Esophagus muscularis mucosa (tissue), 4 donors: ENCODE data around the gene CCNG1. TPM values are rescaled to one million over a fixed set of nuclear protein-coding genes. Genes with fewer than 3 reads are reported as not detected.

Experiments used
- DNase-seq: peaks from one replicate; pipeline ENCODE4 v3.0.0-alpha.2; 2017; ENCODE audit errors: extremely low spot score
- H3K27ac ChIP-seq, 4 donors: fragments of 200-600 bp; sonication (generic); replicated peaks in 1 of 4; 1 replicate in 3 of 4; 2 replicates in 1 of 4; pipeline ENCODE4 v1.5.1; 2016 to 2019; ENCODE audit warnings: mild to moderate bottlenecking in 1 of 4
- H3K27me3 ChIP-seq, 4 donors: fragments of 200-600 bp; sonication (generic); one replicate each; pipeline versions ENCODE4 v1.5.1 to v1.6.0; 2016 to 2019
- H3K36me3 ChIP-seq, 4 donors: fragments of 200-600 bp; sonication (generic); one replicate each; pipeline ENCODE4 v1.5.1; 2016 to 2019
- H3K4me1 ChIP-seq, 4 donors: fragments of 200-600 bp; sonication (generic); one replicate each; pipeline ENCODE4 v1.5.1; 2016 to 2019
- H3K4me3 ChIP-seq, 4 donors: fragments of 200-600 bp; sonication (generic); 1 replicate in 2 of 4; 2 replicates in 2 of 4; pipeline ENCODE4 v1.5.1; 2016 to 2019; ENCODE audit warnings: mild to moderate bottlenecking in 4 of 4, moderate library complexity in 1 of 4
- H3K9me3 ChIP-seq, 4 donors: fragments of 200-600 bp; sonication (generic); 1 replicate in 3 of 4; 2 replicates in 1 of 4; pipeline ENCODE4 v1.5.1; 2016 to 2019
- CTCF ChIP-seq, 3 experiments: fragments of 200-600 bp in 2 of 3; fragments of 450-650 bp in 1 of 3; sonication (generic) in 2 of 3; IDR thresholded peaks; one replicate each; pipeline ENCODE4 v1.5.1; 2017 to 2019; ENCODE audit warnings: antibody characterized with exemption in 3 of 3, mild to moderate bottlenecking in 2 of 3, moderate library complexity in 1 of 3
- EP300 ChIP-seq: sonication (generic); formaldehyde crosslinking; IDR thresholded peaks from one replicate; pipeline ENCODE4 v1.6.1; 2017; ENCODE audit warnings: antibody characterized with exemption
- POLR2A ChIP-seq: fragments of 450-650 bp; IDR thresholded peaks from one replicate; pipeline ENCODE4 v1.6.1; 2017; ENCODE audit warnings: antibody characterized with exemption, moderate library complexity, mild to moderate bottlenecking, low read depth
- POLR2AphosphoS5 ChIP-seq, 2 donors: sonication (generic); formaldehyde crosslinking; IDR thresholded peaks; one replicate each; pipeline ENCODE4 v1.6.1; 2017; ENCODE audit warnings: antibody characterized with exemption in 2 of 2
- WGBS: methylation state at CpG from one replicate; pipeline ENCODE4 v1.1.5; 2018; 5-methylcytosine and 5-hydroxymethylcytosine counted together
- intact Hi-C: fragments of 100-400 bp; cut with DNase I; formaldehyde crosslinking; loops from one replicate; pipeline ENCODE4 v1.15.1; 2023
- total RNA-seq, 4 donors: library from RNA; depleted of rRNA; stranded (reverse); fragments of >200 nt; gene quantifications; one replicate each; pipeline versions ENCODE4 v1.1.0 to v1.2.1, GENCODE V29; 2016

The CCNG1 gene
- total RNA-seq, 4 donors from 2014 or later, result 99.1 to 179 (median 138) TPM

- peak overlapping the region in 2 of 4 donors; percentile 14 to 87 for H3K4me3 ChIP-seq
- peaks cover 13 to 41% (median 34%) of the 10 kb centered on the region in 4 donors for H3K4me1 ChIP-seq
- peak overlapping the region in 1 of 4 donors; percentile 19 for H3K27ac ChIP-seq
- DNase-seq, result no peak
- TF ChIP-seq POLR2A (no peak), POLR2AphosphoS5 (IDR thresholded peaks at IDR 0.05) (no peak), EP300 (no peak), CTCF (IDR thresholded peaks at IDR 0.05) (no peak)
- H3K9me3 ChIP-seq, result no peaks in the 10 kb centered on the region
- no peaks in the 10 kb centered on the region for H3K27me3 ChIP-seq
- intact Hi-C loops, result no loop called here
- H3K36me3 ChIP-seq, result peaks cover 5 to 35% (median 24%) of the 10 kb centered on the region in 4 donors
- WGBS, result 62% methylated on average over 2 of the region's 2 CpGs
These were observed 1.7 kb downstream of the CCNG1 start for GRCh38 chr5:163439092-163439425.

- TF ChIP-seq POLR2AphosphoS5 (IDR thresholded peaks at IDR 0.05), result no peak
- TF ChIP-seq CTCF (IDR thresholded peaks at IDR 0.05), result no peak
- no peak for TF ChIP-seq POLR2A
- TF ChIP-seq EP300, result no peak
- Histone ChIP-seq H3K9me3 (no peaks in the 10 kb centered on the region), H3K27ac (no peak overlapping the region), H3K4me3 (no peak overlapping the region), H3K36me3 (peaks cover 11 to 51% (median 39%) of the 10 kb centered on the region in 4 donors), H3K27me3 (no peaks in the 10 kb centered on the region), H3K4me1 (peaks cover 13 to 41% (median 37%) of the 10 kb centered on the region in 4 donors)
- intact Hi-C loops, result no loop called here
- WGBS, result 96% methylated on average over 3 of the region's 3 CpGs
- DNase-seq, result no peak
These were observed 3.6 kb downstream of the CCNG1 start for GRCh38 chr5:163440954-163441353.

GRCh38 chr5:163444526-163444925, 7.1 kb downstream of the CCNG1 start:
- H3K4me3 ChIP-seq, result no peak overlapping the region
- H3K27me3 ChIP-seq, result no peaks in the 10 kb centered on the region
- DNase-seq, result no peak
- TF ChIP-seq POLR2A (no peak), EP300 (no peak), CTCF (IDR thresholded peaks at IDR 0.05) (no peak), POLR2AphosphoS5 (IDR thresholded peaks at IDR 0.05) (no peak)
- intact Hi-C loops, result no loop called here
- H3K9me3 ChIP-seq, result no peaks in the 10 kb centered on the region
- H3K36me3 ChIP-seq, result peaks cover 24 to 72% (median 58%) of the 10 kb centered on the region in 4 donors
- peaks cover 0 to 18% (median 14%) of the 10 kb centered on the region in 4 donors for H3K4me1 ChIP-seq
- no peak overlapping the region for H3K27ac ChIP-seq
- 84% methylated on average over 1 of the region's 1 CpG for WGBS

- H3K36me3 ChIP-seq, result peaks cover 29 to 79% (median 62%) of the 10 kb centered on the region in 4 donors
- WGBS, result 80% methylated on average over 6 of the region's 6 CpGs
- H3K27ac ChIP-seq, result no peak overlapping the region
- intact Hi-C loops, result no loop called here
- no peak for DNase-seq
- H3K4me1 ChIP-seq, result peaks cover 0 to 10% (median 6%) of the 10 kb centered on the region in 4 donors
- no peak overlapping the region for H3K4me3 ChIP-seq
- no peaks in the 10 kb centered on the region for H3K27me3 ChIP-seq
- no peaks in the 10 kb centered on the region for H3K9me3 ChIP-seq
- TF ChIP-seq EP300, result no peak
- no peak for TF ChIP-seq POLR2A
- no peak for TF ChIP-seq POLR2AphosphoS5 (IDR thresholded peaks at IDR 0.05)
- TF ChIP-seq CTCF (IDR thresholded peaks at IDR 0.05), result no peak
These were observed 8.0 kb downstream of the CCNG1 start for GRCh38 chr5:163445345-163445744.

- H3K27ac ChIP-seq, result no peak overlapping the region
- H3K36me3 ChIP-seq, result peaks cover 42 to 86% (median 62%) of the 10 kb centered on the region in 4 donors
- H3K4me3 ChIP-seq, result no peak overlapping the region
- intact Hi-C loops, result no loop called here
- no peak for DNase-seq
- H3K27me3 ChIP-seq, result no peaks in the 10 kb centered on the region
- TF ChIP-seq CTCF (IDR thresholded peaks at IDR 0.05), result no peak
- TF ChIP-seq EP300, result no peak
- TF ChIP-seq POLR2A, result no peak
- no peak for TF ChIP-seq POLR2AphosphoS5 (IDR thresholded peaks at IDR 0.05)
- H3K9me3 ChIP-seq, result no peaks in the 10 kb centered on the region
- H3K4me1 ChIP-seq, result peaks cover 0 to 6% (median 0%) of the 10 kb centered on the region in 4 donors
These were observed 9.8 kb downstream of the CCNG1 start for GRCh38 chr5:163447191-163447590.
